K562 (cell line): ENCODE results near the gene MPV17L2. TPM values are rescaled to one million over a fixed set of nuclear protein-coding genes. Genes with fewer than 3 reads are reported as not detected.

ENCODE experiments used
- ATAC-seq: fragments of 200-7000 bp; cut with Tn5 transposase; 3 replicates; pipeline ENCODE4 v1.9.1; 2020; ENCODE audit warnings: moderate library complexity
- BruUV-seq: library from RNA; stranded (reverse); fragments of 400-500 nt; replicated peaks from 2 replicates; lab custom pipeline; 2021; lab: Mats Ljungman, UMichigan
- CTCF ChIA-PET: fragments of 300-600 bp; formaldehyde crosslinking; extraction: SDS; loops from one replicate; lab custom pipeline; 2021; ENCODE audit warnings: low intra/inter-chr PET ratio; lab: Yijun Ruan, JAX
- POLR2A ChIA-PET: fragments of 300-600, 350-650 bp; sonication (Branson Sonifier 250); formaldehyde crosslinking; extraction: SDS; loops from one replicate; lab custom pipeline; 2021; ENCODE audit warnings: antibody characterized with exemption, inconsistent platforms; lab: Yijun Ruan, JAX
- DNase-seq, 4 experiments: peaks; one replicate each; pipeline versions ENCODE4 v3.0.0 to v3.0.0-alpha.2; 2011 to 2018; ENCODE audit warnings: low spot score in 3 of 4, mixed read lengths in 3 of 4; ENCODE audit errors: extremely low read depth in 1 of 4
- FAIRE-seq: peaks from 2 replicates; lab custom pipeline; 2011; peaks lifted over from hg19 to GRCh38; lab: Jason Lieb, UNC
- H2AFZ ChIP-seq: 2 replicates; pipeline ENCODE4 v1.6.0; 2011; ENCODE audit warnings: low read depth, low read length, control low read depth, inconsistent platforms
- H3K27ac ChIP-seq: fragments of 200-600 bp; 3 replicates; pipeline ENCODE4 v1.8.0; 2011; ENCODE audit warnings: low read depth, mild to moderate bottlenecking, control low read depth, inconsistent platforms, low read length, moderate library complexity, mixed read lengths; ENCODE audit errors: extremely low read depth
- H3K27me3 ChIP-seq, 2 experiments: fragments of 300-600 bp in 1 of 2; 2 replicates in 1 of 2; 3 replicates in 1 of 2; pipeline versions ENCODE4 v1.6.0 to v1.8.0; 2011; ENCODE audit warnings: inconsistent platforms in 2 of 2, low read length in 2 of 2, mild to moderate bottlenecking in 1 of 2, mixed read lengths in 1 of 2, moderate library complexity in 1 of 2; ENCODE audit not compliant: control insufficient read depth in 2 of 2, insufficient read depth in 2 of 2
- H3K36me3 ChIP-seq: fragments of 300-600 bp; 3 replicates; pipeline ENCODE4 v1.8.0; 2011; ENCODE audit warnings: mild to moderate bottlenecking, low read length, inconsistent platforms; ENCODE audit not compliant: control insufficient read depth, insufficient read depth
- H3K4me1 ChIP-seq, 2 experiments: fragments of 200-600 bp in 1 of 2; replicated peaks in 1 of 2; 2 replicates in 1 of 2; 3 replicates in 1 of 2; pipeline versions ENCODE4 v1.5.1 to v1.8.0; 2011; ENCODE audit warnings: inconsistent platforms in 2 of 2, low read length in 2 of 2, mild to moderate bottlenecking in 1 of 2, mixed read lengths in 1 of 2, moderate library complexity in 1 of 2; ENCODE audit not compliant: control insufficient read depth in 2 of 2, insufficient read depth in 2 of 2
- H3K4me2 ChIP-seq: 2 replicates; pipeline ENCODE4 v1.6.1; 2011; ENCODE audit warnings: low read length, control low read depth, inconsistent platforms, mixed read lengths; ENCODE audit not compliant: insufficient read depth
- H3K4me3 ChIP-seq: fragments of 200-600 bp; sonication (generic), shearing (Covaris generic); 2 replicates; pipeline ENCODE4 v1.5.1; 2016; ENCODE audit warnings: control low read depth, inconsistent platforms
- H3K79me2 ChIP-seq: fragments of 200-600 bp; 3 replicates; pipeline ENCODE4 v1.8.0; 2011; ENCODE audit warnings: low read length, inconsistent platforms; ENCODE audit not compliant: control insufficient read depth, insufficient read depth
- H3K9ac ChIP-seq, 2 experiments: 2 replicates each; pipeline versions ENCODE4 v1.6.0 to v1.6.1; 2011; ENCODE audit warnings: low read depth in 2 of 2, low read length in 2 of 2, control low read depth in 1 of 2, inconsistent platforms in 1 of 2, mild to moderate bottlenecking in 1 of 2, mixed read lengths in 1 of 2; ENCODE audit not compliant: insufficient read depth in 1 of 2
- H3K9me1 ChIP-seq: one replicate; pipeline ENCODE4 v1.6.0; 2011; ENCODE audit warnings: inconsistent platforms, mild to moderate bottlenecking, low read length, moderate library complexity; ENCODE audit not compliant: control insufficient read depth, insufficient read depth
- H3K9me3 ChIP-seq: replicated peaks from 2 replicates; pipeline ENCODE4 v1.5.1; 2011; ENCODE audit warnings: low read depth, low read length, inconsistent platforms; ENCODE audit not compliant: control insufficient read depth, insufficient read depth
- H4K20me1 ChIP-seq: replicated peaks from 2 replicates; pipeline ENCODE4 v1.6.1; 2011; ENCODE audit warnings: low read length, inconsistent platforms, mixed read lengths; ENCODE audit not compliant: control insufficient read depth, insufficient read depth
- AFF4 ChIP-seq: sonication (generic); formaldehyde crosslinking; IDR thresholded peaks from 2 replicates; pipeline ENCODE4 v1.8.0; 2023; ENCODE audit warnings: mild to moderate bottlenecking, missing genetic modification reagents
- BRCA1 ChIP-seq, 2 experiments: fragments of 450-650 bp in 1 of 2; sonication (generic) in 1 of 2; formaldehyde crosslinking in 1 of 2; IDR thresholded peaks; 2 replicates each; pipeline versions ENCODE4 v1.5.0 to v1.6.1; 2017 to 2020; ENCODE audit warnings: mild to moderate bottlenecking in 1 of 2, missing genetic modification reagents in 1 of 2
- CTBP1 ChIP-seq: fragments of 450-650 bp; IDR thresholded peaks from 2 replicates; pipeline ENCODE4 v1.6.1; 2016; ENCODE audit warnings: borderline replicate concordance
- FOXP1 ChIP-seq: sonication (generic); formaldehyde crosslinking; IDR thresholded peaks from 2 replicates; pipeline ENCODE4 v1.8.0; 2022; ENCODE audit warnings: mild to moderate bottlenecking, missing genetic modification reagents
- GABPA ChIP-seq: fragments of 200-800 bp; sonication (Bioruptor generic); conservative IDR thresholded peaks from 2 replicates; pipeline ENCODE4 v1.6.1; 2016; ENCODE audit warnings: low read depth, missing genetic modification characterization, missing compliant biosample characterization
- MAZ ChIP-seq, 2 experiments: fragments of 450-650 bp in 1 of 2; sonication (generic) in 1 of 2; formaldehyde crosslinking; IDR thresholded peaks in 1 of 2; conservative IDR thresholded peaks in 1 of 2; 2 replicates each; pipeline versions ENCODE4 v1.4.0 to v1.5.0; 2020; ENCODE audit warnings: mild to moderate bottlenecking in 1 of 2, missing genetic modification reagents in 1 of 2
- MXI1 ChIP-seq: IDR thresholded peaks from 2 replicates; pipeline ENCODE4 v1.6.1; 2011; ENCODE audit warnings: low read depth, mild to moderate bottlenecking, improper control_type of control experiment, low read length
- PHF8 ChIP-seq: fragments of 200-600 bp; sonication (generic); IDR thresholded peaks from 2 replicates; pipeline ENCODE4 v1.6.1; 2012; ENCODE audit warnings: mixed run types, mild to moderate bottlenecking, inconsistent platforms, low read length, moderate library complexity, borderline replicate concordance
- SMAD2 ChIP-seq: fragments of 150-350 bp; IDR thresholded peaks from 2 replicates; pipeline ENCODE4 v1.6.1; 2014; ENCODE audit warnings: low read depth, mild to moderate bottlenecking, low read length
- SUPT5H ChIP-seq: fragments of 450-650 bp; IDR thresholded peaks from 2 replicates; pipeline ENCODE4 v1.6.1; 2016
- VEZF1 ChIP-seq: fragments of 200-800 bp; sonication (Bioruptor generic); IDR thresholded peaks from 2 replicates; pipeline ENCODE4 v1.6.1; 2017; ENCODE audit warnings: missing genetic modification characterization, missing compliant biosample characterization
- ZBTB7A ChIP-seq: IDR thresholded peaks from 2 replicates; pipeline ENCODE4 v1.6.1; 2011; ENCODE audit warnings: low read depth, mild to moderate bottlenecking, low read length, moderate library complexity, borderline replicate concordance; ENCODE audit not compliant: control insufficient read depth
- ZBTB9 ChIP-seq: fragments of 450-650 bp; formaldehyde crosslinking; IDR thresholded peaks from 2 replicates; pipeline ENCODE4 v1.4.0; 2020; ENCODE audit warnings: mild to moderate bottlenecking, moderate library complexity
- ZSCAN29 ChIP-seq: fragments of 450-650 bp; IDR thresholded peaks from 2 replicates; pipeline ENCODE4 v1.6.1; 2017
- whole genome bisulfite sequencing: fragments of 100-300 bp; shearing (Covaris generic); methylation state at CpG from one replicate; pipeline ENCODE4 v1.1.6; 2016; ENCODE audit warnings: low coverage, mixed read lengths; ENCODE audit not compliant: insufficient coverage; ENCODE audit errors: missing lambda C conversion rate; 5-methylcytosine and 5-hydroxymethylcytosine counted together
- in situ Hi-C: fragments of 300-500 bp; cut with MboI; formaldehyde crosslinking; loops from 4 replicates; pipeline ENCODE4 v1.15.0; 2018; ENCODE audit warnings: inconsistent platforms, mixed read lengths
- intact Hi-C: fragments of 100-400 bp; cut with micrococcal nuclease; formaldehyde crosslinking; loops from 2 replicates; pipeline ENCODE4 v1.14.2; 2022
- polyA plus RNA-seq, 8 experiments: library from polyadenylated mRNA; depleted of rRNA in 4 of 8; stranded (reverse) in 5 of 8; unstranded in 3 of 8; fragments of >200 nt; fragmentation: Nextera tagmentation in 2 of 8; fragmentation: Illumina TruSeq in 1 of 8; extraction: Ambion mirVana in 2 of 8; extraction: Trizol in 1 of 8; gene quantifications; 2 replicates each; pipeline versions ENCODE4 v1.2.1 to v1.2.3, GENCODE V29; 2011 to 2014; ENCODE audit warnings: inconsistent platforms in 1 of 8, missing spikeins in 1 of 8
- total RNA-seq, 7 experiments: library from RNA; depleted of rRNA in 6 of 7; stranded (reverse); fragments of >200 nt in 6 of 7; fragmentation: Illumina TruSeq in 2 of 7; extraction: Trizol in 2 of 7; gene quantifications; 2 replicates each; pipeline versions ENCODE4 v1.2.1 to v1.2.3, GENCODE V29; 2011 to 2021; ENCODE audit warnings: low replicate concordance in 1 of 7

MPV17L2 gene
- total and polyA plus RNA-seq, 9 of the 15 experiments (the other 6 are each of a cell fraction or from before 2014, with no cell fraction given) = 10.6 to 60.2 (median 28.5) TPM

- CTCF ChIA-PET = interaction anchor here (1.5 kb wide), 1 partner anchor 147 kb away, joined by 4 read pairs; no protein-coding TSS in a partner anchor
- peak in 3 of 4 experiments; percentile 40 to 69 (median 68) for DNase-seq
- Histone ChIP-seq H4K20me1 (peaks cover 19% of the 10 kb centered on the region), H3K27me3 (no peaks in the 10 kb centered on the region), H3K4me2 (peak overlapping the region; percentile 96), H3K79me2 (peaks cover 47% of the 10 kb centered on the region), H3K4me3 (peak overlapping the region; percentile 82), H3K9me3 (no peaks in the 10 kb centered on the region), H2AFZ (peak overlapping the region; percentile 77), H3K9ac (peak overlapping the region; percentile 88 to 94), H3K9me1 (no peaks in the 10 kb centered on the region), H3K27ac (peak overlapping the region; percentile 89), H3K4me1 (peaks cover 35 to 72% of the 10 kb centered on the region in 2 experiments), H3K36me3 (peaks cover 32% of the 10 kb centered on the region; the same call in 2 of the 3 replicates)
- intact Hi-C loops (loop anchor here (10.0 kb wide), 2 partner anchors 89 to 209 kb away; no protein-coding TSS in a partner anchor), in situ Hi-C loops (no loop called here)
- whole genome bisulfite sequencing = under 1% methylated on average over 18 of the region's 38 CpGs
- BruUV-seq = TSS peak; percentile 38
- FAIRE-seq = no peak
- ATAC-seq = no peak
- POLR2A ChIA-PET = interaction anchor here (1.1 to 1.3 kb wide), 2 partner anchors 12 to 16 kb away, joined by 3 to 5 read pairs; no protein-coding TSS in a partner anchor
- TF ChIP-seq GABPA (tag) (no peak), MXI1 (no peak), AFF4 (CRISPR knock-in tag) (0 out of 2 replicates have a peak, but pooled peaks have one; percentile 37), SUPT5H (0 out of 2 replicates have a peak, but pooled peaks have one; percentile 7), SMAD2 (no peak), PHF8 (no peak), ZSCAN29 (peak; percentile 95), ZBTB9 (no peak), CTBP1 (peak; percentile 11; the same call in 1 of the 2 replicates), ZBTB7A (0 out of 2 replicates have a peak, but pooled peaks have one; percentile 36), MAZ (CRISPR knock-in tag; conservative IDR thresholded peaks at IDR 0.05 in 1 of 2, IDR thresholded peaks at IDR 0.05 in 1 of 2) (peak in 1 of 2 experiments; percentile 52; a peak in 2 of 4 replicates), BRCA1 (IDR thresholded peaks at IDR 0.05) (no peak), BRCA1 (CRISPR knock-in tag; IDR thresholded peaks at IDR 0.05) (0 out of 2 replicates have a peak, but pooled peaks have one; percentile 51), FOXP1 (CRISPR knock-in tag) (peak; percentile 24; the same call in 1 of the 2 replicates), VEZF1 (peak; percentile 69)
Measured at GRCh38 chr19:18153556-18154134, 39.4 kb upstream of the MPV17L2 start.
